Adrenal gland (tissue), 12 donors: ENCODE measurements around the gene GTF3C5. TPM values are rescaled to one million over a fixed set of nuclear protein-coding genes. Genes with fewer than 3 reads are reported as not detected.
A peak's percentile ranks its signal among the peaks of the same experiment; 100 is the strongest.

Experiments used
- DNase-seq, 7 donors: peaks; one replicate each; pipeline ENCODE4 v3.0.0-alpha.2; 2019 to 2020
- H3K27ac ChIP-seq, 5 donors: fragments of 200-600 bp; sonication (generic) in 4 of 5; 1 replicate in 3 of 5; 2 replicates in 2 of 5; pipeline versions ENCODE4 v1.5.1 to v1.8.0; 2016 to 2020; ENCODE audit warnings: mild to moderate bottlenecking in 1 of 5
- H3K27me3 ChIP-seq: fragments of 200-600 bp; 2 replicates; pipeline ENCODE4 v1.8.0; 2021
- H3K36me3 ChIP-seq, 2 donors: fragments of 200-600 bp; replicated peaks in 1 of 2; 1 replicate in 1 of 2; 2 replicates in 1 of 2; pipeline versions ENCODE4 v1.5.1 to v1.8.0; 2018 to 2022
- H3K4me1 ChIP-seq, 2 donors: fragments of 200-600 bp; replicated peaks in 1 of 2; 1 replicate in 1 of 2; 2 replicates in 1 of 2; pipeline versions ENCODE4 v1.5.1 to v1.8.0; 2018 to 2021
- H3K4me3 ChIP-seq, 4 donors: fragments of 200-600 bp; sonication (generic) in 3 of 4; one replicate each; pipeline ENCODE4 v1.5.1; 2016 to 2018
- H3K9me3 ChIP-seq, 3 donors: fragments of 200-600 bp; sonication (generic) in 1 of 3; replicated peaks in 1 of 3; 1 replicate in 2 of 3; 2 replicates in 1 of 3; pipeline versions ENCODE4 v1.5.1 to v1.8.0; 2016 to 2021
- POLR2A ChIP-seq, 2 donors: fragments of 450-650 bp; IDR thresholded peaks; one replicate each; pipeline ENCODE4 v1.6.1; 2017; ENCODE audit warnings: antibody characterized with exemption in 2 of 2, mild to moderate bottlenecking in 2 of 2, moderate library complexity in 1 of 2
- WGBS, 4 donors: extraction: QIAGEN DNeasy Blood & Tissue Kit in 2 of 4; methylation state at CpG; one replicate each; pipeline versions ENCODE4 v1.1.5 to v1.1.7; 2013 to 2017; 5-methylcytosine and 5-hydroxymethylcytosine counted together
- intact Hi-C, 2 donors: fragments of 100-400 bp; cut with DNase I; formaldehyde crosslinking; loops; one replicate each; pipeline versions ENCODE4 v1.14.1 to v1.15.0; 2022 to 2023
- polyA plus RNA-seq, 3 donors: library from polyadenylated mRNA; stranded (reverse); fragments of 200-250 nt in 2 of 3; fragments of 350-450 nt in 1 of 3; fragmentation: Illumina TruSeq in 1 of 3; extraction: RNeasy Lipid Tissue Mini Kit (QIAGEN cat#74804) in 1 of 3; gene quantifications; one replicate each; pipeline ENCODE4 v1.2.3, GENCODE V29; 2013 to 2014
- total RNA-seq, 9 donors: library from RNA; depleted of rRNA in 4 of 9; stranded (reverse); fragments of >200 nt in 4 of 9; fragments of 120-200 nt in 1 of 9; fragmentation: NEBNext Ultra II Directional in 1 of 9; extraction: Animal tissue kit (Norgen Biotek cat#: 25700) in 1 of 9; gene quantifications; one replicate each; pipeline versions ENCODE4 v1.1.0 to v1.2.4, GENCODE V29; 2013 to 2023
- TF ChIP-seq, protein P1 (sequence below), 6 experiments: fragments of 450-650 bp in 4 of 6; fragments of 200-600 bp in 2 of 6; sonication (generic) in 1 of 6; IDR thresholded peaks; 1 replicate in 5 of 6; 2 replicates in 1 of 6; pipeline versions ENCODE4 v1.5.1 to v1.8.0; 2016 to 2021; ENCODE audit warnings: antibody characterized with exemption in 6 of 6, mild to moderate bottlenecking in 2 of 6, moderate library complexity in 1 of 6
- donor health status: healthy with polysubstance abuse.
- donor health status: Bipolar disorder and iron deficiency.
- donor health status: DM: yes; HTN: yes; CAD: no.
- donor health status: DM: no; HTN: no; CAD: no.
- donor health status: DM: no; HTN: no; CAD: no.
- donor health status: DM: yes; HTN: yes; CAD: no.

Gene GTF3C5
- total and polyA plus RNA-seq, 12 donors, result 43.9 to 139 (median 61.5) TPM

GRCh38 chr9:132986114-132986513, 44.7 kb upstream of the GTF3C5 start:
- Histone ChIP-seq H3K4me1 (peaks cover 0 to 5% of the 10 kb centered on the region in 2 donors), H3K27ac (no peak overlapping the region), H3K27me3 (peaks cover 5% of the 10 kb centered on the region), H3K4me3 (no peak overlapping the region), H3K9me3 (no peaks in the 10 kb centered on the region), H3K36me3 (no peaks in the 10 kb centered on the region)
- TF ChIP-seq POLR2A (IDR thresholded peaks at IDR 0.05), result no peak
- TF ChIP-seq, protein P1, sequence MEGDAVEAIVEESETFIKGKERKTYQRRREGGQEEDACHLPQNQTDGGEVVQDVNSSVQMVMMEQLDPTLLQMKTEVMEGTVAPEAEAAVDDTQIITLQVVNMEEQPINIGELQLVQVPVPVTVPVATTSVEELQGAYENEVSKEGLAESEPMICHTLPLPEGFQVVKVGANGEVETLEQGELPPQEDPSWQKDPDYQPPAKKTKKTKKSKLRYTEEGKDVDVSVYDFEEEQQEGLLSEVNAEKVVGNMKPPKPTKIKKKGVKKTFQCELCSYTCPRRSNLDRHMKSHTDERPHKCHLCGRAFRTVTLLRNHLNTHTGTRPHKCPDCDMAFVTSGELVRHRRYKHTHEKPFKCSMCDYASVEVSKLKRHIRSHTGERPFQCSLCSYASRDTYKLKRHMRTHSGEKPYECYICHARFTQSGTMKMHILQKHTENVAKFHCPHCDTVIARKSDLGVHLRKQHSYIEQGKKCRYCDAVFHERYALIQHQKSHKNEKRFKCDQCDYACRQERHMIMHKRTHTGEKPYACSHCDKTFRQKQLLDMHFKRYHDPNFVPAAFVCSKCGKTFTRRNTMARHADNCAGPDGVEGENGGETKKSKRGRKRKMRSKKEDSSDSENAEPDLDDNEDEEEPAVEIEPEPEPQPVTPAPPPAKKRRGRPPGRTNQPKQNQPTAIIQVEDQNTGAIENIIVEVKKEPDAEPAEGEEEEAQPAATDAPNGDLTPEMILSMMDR (IDR thresholded peaks at IDR 0.05), result no peak
- intact Hi-C loops, result no loop called here
- WGBS, 4 donors, result 71 to 87% (median 83%) methylated on average over 13 of the region's 13 CpGs
- DNase-seq, result no peak

DNA sequence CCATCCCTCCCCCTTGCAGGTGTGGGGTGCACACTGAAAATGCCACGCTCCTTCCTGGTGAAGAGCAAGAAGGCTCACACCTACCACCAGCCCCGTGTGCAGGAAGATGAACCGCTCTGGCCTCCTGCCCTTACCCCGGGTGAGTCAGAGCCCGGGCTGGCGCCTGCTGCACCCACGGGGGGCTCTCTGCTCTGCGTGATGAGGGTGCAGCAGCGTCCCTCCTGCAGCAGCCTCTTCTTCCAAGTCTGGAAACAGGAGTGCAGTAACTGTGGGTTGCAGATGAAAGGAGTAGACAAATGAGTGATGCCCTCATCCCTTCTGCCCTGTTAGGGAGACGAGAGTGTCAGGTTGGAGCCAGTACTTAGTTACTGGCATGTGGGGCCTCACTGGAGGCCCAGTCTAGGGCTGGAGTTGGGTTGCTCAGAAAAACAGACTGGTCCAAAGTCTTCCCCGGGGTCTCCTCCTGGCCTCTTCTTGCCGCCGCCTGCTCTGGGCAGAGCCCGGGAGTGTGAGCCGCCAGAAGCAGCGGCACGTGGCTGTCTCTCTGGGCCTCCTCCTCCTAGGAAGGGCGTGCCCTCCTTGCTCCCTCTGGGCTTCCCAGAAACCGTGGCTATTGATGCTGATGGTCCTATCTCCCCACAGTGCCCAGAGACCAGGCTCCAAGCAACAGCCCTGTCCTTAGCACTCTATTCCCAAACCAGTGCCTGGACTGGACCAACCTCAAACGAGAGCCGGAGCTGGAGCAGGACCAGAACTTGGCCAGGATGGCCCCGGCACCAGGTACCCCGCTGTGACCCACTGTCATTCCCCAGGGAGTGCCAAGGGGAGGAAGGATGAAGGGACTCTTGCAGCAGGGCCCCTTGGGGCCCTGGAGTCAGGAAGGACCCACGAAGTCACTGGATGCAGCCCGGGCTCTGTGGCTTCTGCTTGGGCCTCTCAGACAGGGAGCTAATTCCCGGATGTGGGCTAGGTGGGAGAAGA, 43.9 kb upstream of the GTF3C5 start:
- no peaks in the 10 kb centered on the region for H3K27me3 ChIP-seq
- H3K4me1 ChIP-seq, result peaks cover 0 to 5% of the 10 kb centered on the region in 2 donors
- H3K36me3 ChIP-seq, result no peaks in the 10 kb centered on the region
- no peak for TF ChIP-seq POLR2A (IDR thresholded peaks at IDR 0.05)
- TF ChIP-seq, protein P1 (IDR thresholded peaks at IDR 0.05), result no peak
- 42 to 60% (median 54%) methylated on average over 13 to 26 of the region's 26 CpGs for WGBS, 4 donors
- intact Hi-C loops, result no loop called here
- no peaks in the 10 kb centered on the region for H3K9me3 ChIP-seq
- no peak overlapping the region for H3K4me3 ChIP-seq
- peak in 2 of 7 donors; percentile 27 to 29 for DNase-seq
- H3K27ac ChIP-seq, result no peak overlapping the region

DNA sequence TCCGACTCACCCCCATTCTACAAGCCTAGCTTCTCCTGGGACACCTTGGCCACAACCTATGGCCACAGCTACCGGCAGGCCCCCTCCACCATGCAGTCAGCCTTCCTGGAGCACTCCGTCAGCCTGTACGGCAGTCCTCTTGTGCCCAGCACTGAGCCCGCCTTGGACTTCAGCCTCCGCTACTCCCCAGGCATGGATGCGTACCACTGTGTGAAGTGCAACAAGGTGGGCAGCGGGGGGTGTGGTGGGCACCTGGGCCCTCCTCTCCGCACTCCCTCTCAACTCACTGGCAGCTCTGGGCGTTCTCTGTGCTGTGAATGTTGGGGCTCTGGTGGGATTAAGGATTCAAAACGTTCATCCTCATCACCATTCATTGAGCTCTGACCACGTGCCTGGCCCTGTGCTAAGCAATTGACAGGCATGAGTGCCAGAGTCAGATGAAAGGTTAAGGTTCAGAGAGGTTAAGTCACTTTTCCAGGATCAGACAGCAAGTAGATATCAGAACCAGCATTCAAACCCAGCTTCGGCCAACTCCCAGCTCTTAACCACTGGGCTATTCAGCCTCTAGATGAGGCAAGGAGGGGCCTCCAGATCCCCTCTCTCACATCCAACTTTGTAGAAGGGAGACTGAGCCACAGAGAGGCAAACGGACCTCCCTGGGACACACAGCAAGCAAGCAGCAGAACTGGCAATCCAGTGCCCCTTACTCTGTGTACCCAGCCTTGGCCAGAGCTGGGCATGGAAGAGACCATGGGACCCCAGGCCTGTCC, 42.4 kb upstream of the GTF3C5 start:
- 75 to 92% (median 83%) methylated on average over 12 to 14 of the region's 14 CpGs for WGBS, 4 donors
- H3K27me3 ChIP-seq, result no peaks in the 10 kb centered on the region
- TF ChIP-seq, protein P1 (IDR thresholded peaks at IDR 0.05), result no peak
- no peak for TF ChIP-seq POLR2A (IDR thresholded peaks at IDR 0.05)
- no peak overlapping the region for H3K27ac ChIP-seq
- H3K36me3 ChIP-seq, result no peaks in the 10 kb centered on the region
- intact Hi-C loops, result no loop called here
- DNase-seq, result no peak
- H3K9me3 ChIP-seq, result no peaks in the 10 kb centered on the region
- H3K4me3 ChIP-seq, result no peak overlapping the region
- H3K4me1 ChIP-seq, result peaks cover 0 to 5% of the 10 kb centered on the region in 2 donors

- no peak overlapping the region for H3K27ac ChIP-seq
- intact Hi-C loops, result no loop called here
- peaks cover 0 to 5% of the 10 kb centered on the region in 2 donors for H3K4me1 ChIP-seq
- no peaks in the 10 kb centered on the region for H3K36me3 ChIP-seq
- H3K9me3 ChIP-seq, result no peaks in the 10 kb centered on the region
- TF ChIP-seq, protein P1 (IDR thresholded peaks at IDR 0.05), result no peak
- TF ChIP-seq POLR2A (IDR thresholded peaks at IDR 0.05), result no peak
- H3K27me3 ChIP-seq, result no peaks in the 10 kb centered on the region
- WGBS, 4 donors, result 93 to 95% (median 94%) methylated on average over 3 to 13 of the region's 13 CpGs
- DNase-seq, result no peak
- no peak overlapping the region for H3K4me3 ChIP-seq
These were observed 41.8 kb upstream of the GTF3C5 start for GRCh38 chr9:132989014-132989310.
